Mesendoderm (in vitro differentiated cells): ENCODE measurements around the gene SLC39A11.

ENCODE experiments used
- DNase-seq: peaks from one replicate; pipeline ENCODE4 v3.0.0; 2013
- H2AK5ac ChIP-seq: 2 replicates; pipeline ENCODE4 v1.6.1; 2013; ENCODE audit warnings: low read length, inconsistent platforms
- H2BK120ac ChIP-seq: 2 replicates; pipeline ENCODE4 v1.6.1; 2013; ENCODE audit warnings: low read depth, mild to moderate bottlenecking, low read length, moderate library complexity, mixed read lengths
- H2BK15ac ChIP-seq: replicated peaks from 2 replicates; pipeline ENCODE4 v1.6.1; 2013; ENCODE audit warnings: low read depth, mild to moderate bottlenecking, moderate library complexity
- H2BK5ac ChIP-seq: 2 replicates; pipeline ENCODE4 v1.6.1; 2013; ENCODE audit warnings: low read length, inconsistent platforms
- H3K18ac ChIP-seq: 2 replicates; pipeline ENCODE4 v1.6.1; 2013; ENCODE audit warnings: mild to moderate bottlenecking, low read length, mixed read lengths
- H3K23ac ChIP-seq: one replicate; pipeline ENCODE4 v1.6.1; 2013; ENCODE audit warnings: low read length
- H3K27ac ChIP-seq: 2 replicates; pipeline ENCODE4 v1.5.1; 2013; ENCODE audit warnings: low read depth, mild to moderate bottlenecking, inconsistent platforms, low read length, moderate library complexity
- H3K27me3 ChIP-seq: 2 replicates; pipeline ENCODE4 v1.6.1; 2013; ENCODE audit warnings: low read length, control low read depth, mild to moderate bottlenecking, inconsistent platforms; ENCODE audit not compliant: insufficient read depth, poor library complexity
- H3K36me3 ChIP-seq: 2 replicates; pipeline ENCODE4 v1.6.1; 2013; ENCODE audit warnings: low read length, inconsistent platforms; ENCODE audit not compliant: control insufficient read depth, insufficient read depth
- H3K4ac ChIP-seq: one replicate; pipeline ENCODE4 v1.6.1; 2013; ENCODE audit warnings: low read depth, mild to moderate bottlenecking, low read length, moderate library complexity
- H3K4me1 ChIP-seq: 2 replicates; pipeline ENCODE4 v1.6.1; 2013; ENCODE audit warnings: low read depth, low read length, inconsistent platforms; ENCODE audit not compliant: control insufficient read depth
- H3K4me2 ChIP-seq: 2 replicates; pipeline ENCODE4 v1.6.1; 2013; ENCODE audit warnings: low read length
- H3K4me3 ChIP-seq: 2 replicates; pipeline ENCODE4 v1.5.1; 2013; ENCODE audit warnings: mild to moderate bottlenecking, low read length
- H3K56ac ChIP-seq: one replicate; pipeline ENCODE4 v1.6.1; 2013; ENCODE audit warnings: low read length
- H3K79me1 ChIP-seq: 2 replicates; pipeline ENCODE4 v1.6.1; 2013; ENCODE audit warnings: low read length, inconsistent platforms
- H3K79me2 ChIP-seq: 2 replicates; pipeline ENCODE4 v1.6.1; 2013; ENCODE audit warnings: mild to moderate bottlenecking, low read length; ENCODE audit not compliant: control insufficient read depth, insufficient read depth
- H3K9ac ChIP-seq: 2 replicates; pipeline ENCODE4 v1.6.1; 2013; ENCODE audit warnings: low read length, inconsistent platforms
- H4K5ac ChIP-seq: one replicate; pipeline ENCODE4 v1.6.1; 2013; ENCODE audit warnings: low read length
- H4K8ac ChIP-seq: one replicate; pipeline ENCODE4 v1.6.1; 2013; ENCODE audit warnings: low read depth, mild to moderate bottlenecking, control low read depth, low read length, moderate library complexity
- WGBS: extraction: QIAGEN DNeasy Blood & Tissue Kit; methylation state at CpG from one replicate; pipeline ENCODE4 v1.1.7; 2013; ENCODE audit warnings: low lambda C conversion rate, missing lambda C conversion rate; ENCODE audit not compliant: insufficient coverage; ENCODE audit errors: extremely low coverage; 5-methylcytosine and 5-hydroxymethylcytosine counted together

The SLC39A11 gene

GRCh38 chr17:72677108-72677507 lies 415.4 kb downstream of the SLC39A11 start:
- Histone ChIP-seq H3K79me1 (no peaks in the 10 kb centered on the region), H2AK5ac (no peak overlapping the region), H3K56ac (no peak overlapping the region), H3K4me1 (no peaks in the 10 kb centered on the region), H3K23ac (no peak overlapping the region), H3K18ac (no peak overlapping the region), H3K36me3 (no peaks in the 10 kb centered on the region), H4K5ac (no peak overlapping the region), H3K27ac (no peak overlapping the region), H3K4me3 (no peak overlapping the region), H4K8ac (no peak overlapping the region), H3K4ac (no peak overlapping the region), H3K4me2 (no peak overlapping the region), H3K79me2 (no peaks in the 10 kb centered on the region), H2BK15ac (no peak overlapping the region), H2BK120ac (no peak overlapping the region), H2BK5ac (no peak overlapping the region), H3K9ac (no peak overlapping the region), H3K27me3 (no peaks in the 10 kb centered on the region)
- no peak for DNase-seq
- no CpG with 5 or more reads among the region's 2 CpGs for WGBS

GRCh38 chr17:72672729-72673128 lies 419.8 kb downstream of the SLC39A11 start:
- no peak overlapping the region for H2BK15ac ChIP-seq
- no peak overlapping the region for H2BK120ac ChIP-seq
- H3K27ac ChIP-seq = no peak overlapping the region
- H3K4ac ChIP-seq = no peak overlapping the region
- H3K9ac ChIP-seq = no peak overlapping the region
- H2BK5ac ChIP-seq = no peak overlapping the region
- H3K79me1 ChIP-seq = no peaks in the 10 kb centered on the region
- DNase-seq = no peak
- no peaks in the 10 kb centered on the region for H3K36me3 ChIP-seq
- no peaks in the 10 kb centered on the region for H3K79me2 ChIP-seq
- H3K4me2 ChIP-seq = no peak overlapping the region
- H3K56ac ChIP-seq = no peak overlapping the region
- H2AK5ac ChIP-seq = no peak overlapping the region
- H4K8ac ChIP-seq = no peak overlapping the region
- WGBS = no CpG with 5 or more reads among the region's 4 CpGs
- H3K18ac ChIP-seq = no peak overlapping the region
- no peak overlapping the region for H3K23ac ChIP-seq
- H3K4me3 ChIP-seq = no peak overlapping the region
- H3K27me3 ChIP-seq = no peaks in the 10 kb centered on the region
- H3K4me1 ChIP-seq = no peaks in the 10 kb centered on the region
- no peak overlapping the region for H4K5ac ChIP-seq

- H3K4me1 ChIP-seq = no peaks in the 10 kb centered on the region
- no peaks in the 10 kb centered on the region for H3K27me3 ChIP-seq
- H2BK5ac ChIP-seq = no peak overlapping the region
- no peak overlapping the region for H3K56ac ChIP-seq
- H4K8ac ChIP-seq = no peak overlapping the region
- no peak overlapping the region for H2BK120ac ChIP-seq
- no peak overlapping the region for H3K4me2 ChIP-seq
- no peak overlapping the region for H3K27ac ChIP-seq
- H3K36me3 ChIP-seq = no peaks in the 10 kb centered on the region
- H2AK5ac ChIP-seq = no peak overlapping the region
- H3K9ac ChIP-seq = no peak overlapping the region
- H3K79me1 ChIP-seq = no peaks in the 10 kb centered on the region
- no peak overlapping the region for H3K18ac ChIP-seq
- H3K79me2 ChIP-seq = no peaks in the 10 kb centered on the region
- no peak for DNase-seq
- no peak overlapping the region for H3K4me3 ChIP-seq
- H3K4ac ChIP-seq = no peak overlapping the region
- no peak overlapping the region for H4K5ac ChIP-seq
- H2BK15ac ChIP-seq = no peak overlapping the region
- H3K23ac ChIP-seq = no peak overlapping the region
Observed at GRCh38 chr17:72671016-72671415, 421.5 kb downstream of the SLC39A11 start.

GRCh38 chr17:72667096-72668063 lies 425.1 kb downstream of the SLC39A11 start:
- H3K4ac ChIP-seq = no peak overlapping the region
- no CpG with 5 or more reads among the region's 5 CpGs for WGBS

GRCh38 chr17:72665852-72666851 lies 426.3 kb downstream of the SLC39A11 start:
- no peak overlapping the region for H3K18ac ChIP-seq
- H3K56ac ChIP-seq = no peak overlapping the region
- H3K4me2 ChIP-seq = no peak overlapping the region
- no peak overlapping the region for H3K4ac ChIP-seq
- WGBS = no CpG with 5 or more reads among the region's 20 CpGs
- H2BK5ac ChIP-seq = no peak overlapping the region
- H3K4me1 ChIP-seq = peaks cover under 1% of the 10 kb centered on the region
- H2BK15ac ChIP-seq = no peak overlapping the region
- no peak overlapping the region for H4K5ac ChIP-seq
- no peak overlapping the region for H2AK5ac ChIP-seq
- H4K8ac ChIP-seq = no peak overlapping the region
- H3K79me2 ChIP-seq = no peaks in the 10 kb centered on the region
- H3K79me1 ChIP-seq = no peaks in the 10 kb centered on the region
- no peak overlapping the region for H3K23ac ChIP-seq
- no peaks in the 10 kb centered on the region for H3K36me3 ChIP-seq
- H2BK120ac ChIP-seq = no peak overlapping the region
- no peak overlapping the region for H3K27ac ChIP-seq
- no peak overlapping the region for H3K4me3 ChIP-seq
- H3K27me3 ChIP-seq = no peaks in the 10 kb centered on the region
- no peak overlapping the region for H3K9ac ChIP-seq
- DNase-seq = no peak

More at GRCh38 chr17:72667096-72668063, 425.1 kb downstream of the SLC39A11 start:
- no peak overlapping the region for H3K27ac ChIP-seq
- H3K36me3 ChIP-seq = no peaks in the 10 kb centered on the region
- peak overlapping the region; percentile 45 for H3K23ac ChIP-seq
- DNase-seq = no peak
- no peak overlapping the region for H2BK15ac ChIP-seq
- no peaks in the 10 kb centered on the region for H3K27me3 ChIP-seq
- H3K9ac ChIP-seq = no peak overlapping the region
- H3K4me2 ChIP-seq = no peak overlapping the region
- no peak overlapping the region for H2AK5ac ChIP-seq
- H4K5ac ChIP-seq = no peak overlapping the region
- H3K79me2 ChIP-seq = no peaks in the 10 kb centered on the region
- peak overlapping the region; percentile 25 for H3K56ac ChIP-seq
- no peak overlapping the region for H2BK120ac ChIP-seq
- H3K4me3 ChIP-seq = no peak overlapping the region
- no peak overlapping the region for H4K8ac ChIP-seq
- no peaks in the 10 kb centered on the region for H3K4me1 ChIP-seq
- H3K79me1 ChIP-seq = no peaks in the 10 kb centered on the region
- H2BK5ac ChIP-seq = no peak overlapping the region
- no peak overlapping the region for H3K18ac ChIP-seq
